Esophagus muscularis mucosa (tissue), 4 donors: ENCODE results near the gene IFT81.

Experiments used
- CTCF ChIP-seq, 3 experiments: fragments of 200-600 bp in 2 of 3; fragments of 450-650 bp in 1 of 3; sonication (generic) in 2 of 3; IDR thresholded peaks; one replicate each; pipeline ENCODE4 v1.5.1; 2017 to 2019; ENCODE audit warnings: antibody characterized with exemption in 3 of 3, mild to moderate bottlenecking in 2 of 3, moderate library complexity in 1 of 3
- EP300 ChIP-seq: sonication (generic); formaldehyde crosslinking; IDR thresholded peaks from one replicate; pipeline ENCODE4 v1.6.1; 2017; ENCODE audit warnings: antibody characterized with exemption
- POLR2A ChIP-seq: fragments of 450-650 bp; IDR thresholded peaks from one replicate; pipeline ENCODE4 v1.6.1; 2017; ENCODE audit warnings: antibody characterized with exemption, moderate library complexity, mild to moderate bottlenecking, low read depth

GRCh38 chr12:110165540-110166159 lies 41.5 kb downstream of the IFT81 start:
- no peak for TF ChIP-seq CTCF (IDR thresholded peaks at IDR 0.05)
- TF ChIP-seq EP300, result no peak
- TF ChIP-seq POLR2A, result no peak
